ENCODE results near the gene ZNF180. TPM values are rescaled to one million over a fixed set of nuclear protein-coding genes. Genes with fewer than 3 reads are reported as not detected.
"Not testable (repeated sequence)": the region's sequence is repeated elsewhere in the genome, so short reads cannot be mapped to it uniquely, and the experiment has no call there.

ZNF180 gene
- total RNA-seq, 1 donor from 2014 or later, result 5.3 TPM

GRCh38 chr19:44476559-44477408, 23.5 kb downstream of the ZNF180 start:
- Histone ChIP-seq H3K36me3 (ENCODE audit: insufficient read depth, low read length) (peaks cover 43% of the 10 kb centered on the region), H3K4me3 (ENCODE audit: insufficient read depth, low read depth, low read length) (no peak overlapping the region)
- peak; percentile 75 for FAIRE-seq

DNA sequence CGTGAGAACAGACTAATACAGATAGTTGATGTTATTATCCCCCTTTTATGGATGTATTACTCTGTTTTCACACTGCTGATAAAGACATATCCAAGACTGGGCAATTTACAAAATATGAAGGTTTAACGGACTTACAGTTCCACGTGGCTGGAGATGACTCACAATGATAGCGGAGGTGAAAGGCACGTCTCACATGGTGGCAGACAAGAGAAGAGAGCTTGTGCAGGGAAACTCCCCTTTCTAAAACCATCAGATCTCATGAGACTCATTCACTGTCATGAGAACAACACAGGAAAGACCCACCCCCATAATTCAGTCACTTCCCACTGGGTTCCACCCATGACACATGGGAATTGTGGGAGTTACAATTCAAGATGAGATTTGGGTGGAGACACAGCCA, 31.6 kb downstream of the ZNF180 start:
- not testable (repeated sequence) for DNase-seq (ENCODE audit: low read depth); FAIRE-seq
- peaks cover 35% of the 10 kb centered on the region for H3K9me3 ChIP-seq (ENCODE audit: insufficient read depth, low read depth, low read length)

More at GRCh38 chr19:44476559-44477408, 23.5 kb downstream of the ZNF180 start:
- no peak overlapping the region for H3K27ac ChIP-seq (ENCODE audit: low read depth, low read length)
- no peak overlapping the region for H3K9ac ChIP-seq (ENCODE audit: low read length)
- peaks cover 91% of the 10 kb centered on the region for H3K9me3 ChIP-seq (ENCODE audit: insufficient read depth, low read depth, low read length)
- no peaks in the 10 kb centered on the region for H3K79me2 ChIP-seq (ENCODE audit: insufficient read depth, low read length)
- H3K27ac Mint-ChIP-seq (ENCODE audit: unreplicated experiment), result no peak overlapping the region
- H3K4me2 ChIP-seq (ENCODE audit: low read length), result no peak overlapping the region
- H3K4me1 ChIP-seq (ENCODE audit: insufficient read depth, low read length), result no peaks in the 10 kb centered on the region
- TF ChIP-seq CTCF (IDR thresholded peaks at IDR 0.05; ENCODE audit: insufficient read depth, low read depth, low read length) (no peak), EZH2 (IDR thresholded peaks at IDR 0.05; ENCODE audit: insufficient read depth, low read length) (no peak)
- H3K9me3 Mint-ChIP-seq (ENCODE audit: unreplicated experiment), result peaks cover 98% of the 10 kb centered on the region
- no peaks in the 10 kb centered on the region for H4K20me1 ChIP-seq (ENCODE audit: insufficient read depth, low read length)
- no peaks in the 10 kb centered on the region for H3K27me3 ChIP-seq (ENCODE audit: insufficient read depth, low read length)
- peak; percentile 15 for DNase-seq (ENCODE audit: low read depth)
- no peak overlapping the region for H2AFZ ChIP-seq (ENCODE audit: low read depth, low read length)
- H3K4me3 Mint-ChIP-seq (ENCODE audit: unreplicated experiment), result no peak overlapping the region
- no peaks in the 10 kb centered on the region for H3K4me1 Mint-ChIP-seq (ENCODE audit: low read depth, unreplicated experiment)
- H3K36me3 Mint-ChIP-seq (ENCODE audit: low read depth, unreplicated experiment), result peaks cover 85% of the 10 kb centered on the region
- H3K27me3 Mint-ChIP-seq (ENCODE audit: low read depth, unreplicated experiment), result no peaks in the 10 kb centered on the region

DNA sequence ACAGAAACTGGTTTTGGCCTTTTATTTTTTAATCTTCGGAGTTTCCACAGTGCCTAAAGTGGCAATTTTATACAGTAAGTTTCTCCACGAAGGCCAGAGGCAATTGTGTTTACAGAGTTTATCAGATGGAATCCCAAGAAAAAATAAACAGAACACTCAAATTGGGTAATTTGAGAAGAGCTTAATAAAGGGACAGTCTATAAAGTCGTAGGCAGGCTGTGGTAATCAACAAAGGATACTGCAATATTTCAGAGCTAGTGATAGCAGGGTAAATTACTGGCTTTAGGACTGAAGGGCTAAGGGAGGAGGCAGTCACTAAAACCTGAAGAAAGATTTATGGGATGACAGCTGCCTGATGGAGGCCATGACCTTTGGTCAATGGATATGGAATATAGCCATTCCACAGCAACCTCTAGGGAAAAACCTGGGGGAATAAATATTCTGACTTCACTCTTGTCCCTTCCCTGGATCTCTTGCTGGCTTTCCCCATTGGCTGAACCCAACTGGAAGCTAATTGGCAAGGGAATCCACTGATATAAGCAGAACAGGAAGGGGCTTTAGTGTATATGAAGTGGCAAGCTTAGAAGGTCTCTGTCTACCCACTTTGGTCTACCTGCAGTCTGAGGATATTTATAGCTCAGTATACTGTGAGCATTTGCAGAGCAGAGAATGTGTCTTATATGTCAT, 37.6 kb downstream of the ZNF180 start:
- not testable (repeated sequence) for H3K27ac Mint-ChIP-seq (ENCODE audit: unreplicated experiment); H2AFZ ChIP-seq (ENCODE audit: low read depth, low read length); DNase-seq (ENCODE audit: low read depth); H3K27me3 ChIP-seq (ENCODE audit: insufficient read depth, low read length); H3K4me3 Mint-ChIP-seq (ENCODE audit: unreplicated experiment); H3K79me2 ChIP-seq (ENCODE audit: insufficient read depth, low read length); H3K36me3 ChIP-seq (ENCODE audit: insufficient read depth, low read length); H3K36me3 Mint-ChIP-seq (ENCODE audit: low read depth, unreplicated experiment); H3K9ac ChIP-seq (ENCODE audit: low read length); H3K27me3 Mint-ChIP-seq (ENCODE audit: low read depth, unreplicated experiment); H3K27ac ChIP-seq (ENCODE audit: low read depth, low read length); H3K9me3 ChIP-seq (ENCODE audit: insufficient read depth, low read depth, low read length); H3K4me1 ChIP-seq (ENCODE audit: insufficient read depth, low read length); H3K4me1 Mint-ChIP-seq (ENCODE audit: low read depth, unreplicated experiment); H3K4me3 ChIP-seq (ENCODE audit: insufficient read depth, low read depth, low read length); FAIRE-seq; H3K4me2 ChIP-seq (ENCODE audit: low read length); H4K20me1 ChIP-seq (ENCODE audit: insufficient read depth, low read length)
- peaks cover 39% of the 10 kb centered on the region for H3K9me3 Mint-ChIP-seq (ENCODE audit: unreplicated experiment)

More for the DNA sequence above, 31.6 kb downstream of the ZNF180 start:
- not testable (repeated sequence) for H3K4me3 ChIP-seq (ENCODE audit: insufficient read depth, low read depth, low read length); H3K27me3 ChIP-seq (ENCODE audit: insufficient read depth, low read length); H3K27ac Mint-ChIP-seq (ENCODE audit: unreplicated experiment); H3K9ac ChIP-seq (ENCODE audit: low read length); H4K20me1 ChIP-seq (ENCODE audit: insufficient read depth, low read length); H3K4me2 ChIP-seq (ENCODE audit: low read length); H3K4me1 Mint-ChIP-seq (ENCODE audit: low read depth, unreplicated experiment); H3K36me3 ChIP-seq (ENCODE audit: insufficient read depth, low read length); H3K79me2 ChIP-seq (ENCODE audit: insufficient read depth, low read length); H3K4me1 ChIP-seq (ENCODE audit: insufficient read depth, low read length); H3K27me3 Mint-ChIP-seq (ENCODE audit: low read depth, unreplicated experiment); H3K4me3 Mint-ChIP-seq (ENCODE audit: unreplicated experiment); H3K27ac ChIP-seq (ENCODE audit: low read depth, low read length); H2AFZ ChIP-seq (ENCODE audit: low read depth, low read length)
- H3K36me3 Mint-ChIP-seq (ENCODE audit: low read depth, unreplicated experiment), result peaks cover 13% of the 10 kb centered on the region
- H3K9me3 Mint-ChIP-seq (ENCODE audit: unreplicated experiment), result peaks cover 72% of the 10 kb centered on the region

DNA sequence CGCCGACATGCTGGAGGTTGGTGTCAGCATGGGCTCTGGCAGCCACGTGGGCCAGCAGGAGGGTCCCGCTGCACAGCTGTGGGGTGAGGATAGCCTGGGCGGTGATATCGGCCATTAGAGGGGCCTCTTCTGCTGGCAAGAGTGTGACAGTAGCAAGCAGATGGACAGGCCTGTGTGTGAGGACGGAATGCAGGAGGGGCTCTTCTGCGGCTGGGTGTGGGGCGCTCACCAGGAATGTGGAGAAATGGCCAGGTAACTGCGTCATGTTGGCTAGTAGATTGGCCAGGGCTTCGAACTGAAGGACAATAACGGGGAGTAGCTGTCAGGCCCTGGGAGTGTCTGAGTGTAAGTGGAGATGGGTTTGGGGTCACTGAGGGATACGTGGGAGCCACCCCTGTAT, 44.3 kb downstream of the ZNF180 start:
- H2AFZ ChIP-seq (ENCODE audit: low read depth, low read length); H3K27me3 Mint-ChIP-seq (ENCODE audit: low read depth, unreplicated experiment); H3K36me3 ChIP-seq (ENCODE audit: insufficient read depth, low read length); H3K4me2 ChIP-seq (ENCODE audit: low read length); H3K79me2 ChIP-seq (ENCODE audit: insufficient read depth, low read length); H4K20me1 ChIP-seq (ENCODE audit: insufficient read depth, low read length); DNase-seq (ENCODE audit: low read depth); H3K36me3 Mint-ChIP-seq (ENCODE audit: low read depth, unreplicated experiment); H3K9ac ChIP-seq (ENCODE audit: low read length); H3K4me1 Mint-ChIP-seq (ENCODE audit: low read depth, unreplicated experiment); H3K27me3 ChIP-seq (ENCODE audit: insufficient read depth, low read length); H3K4me3 ChIP-seq (ENCODE audit: insufficient read depth, low read depth, low read length); FAIRE-seq; H3K27ac ChIP-seq (ENCODE audit: low read depth, low read length); H3K4me3 Mint-ChIP-seq (ENCODE audit: unreplicated experiment); H3K9me3 ChIP-seq (ENCODE audit: insufficient read depth, low read depth, low read length); H3K4me1 ChIP-seq (ENCODE audit: insufficient read depth, low read length); H3K27ac Mint-ChIP-seq (ENCODE audit: unreplicated experiment): not testable (repeated sequence)
- peaks cover 29% of the 10 kb centered on the region for H3K9me3 Mint-ChIP-seq (ENCODE audit: unreplicated experiment)

Data from astrocyte (in vitro differentiated cells and primary cell).